Epithelial cell of umbilical artery (primary cell): ENCODE data around the gene METTL14. TPM values are rescaled to one million over a fixed set of nuclear protein-coding genes. Genes with fewer than 3 reads are reported as not detected.

ENCODE experiments used
- total RNA-seq: library from RNA; depleted of rRNA; stranded (reverse); fragments of >200 nt; gene quantifications from 2 replicates; pipeline ENCODE4 v1.2.3, GENCODE V29; 2014

Gene METTL14
- total RNA-seq = 16.7 and 49.0 TPM in 2 replicates

GRCh38 chr4:118684873-118685811 is at the start of gene METTL14:
Gene METTL14, plus strand, starts transcription at chr4:118685392. Its CDS starts 143 bp downstream, at chr4:118685535.

Other genes starting within 250 kb of the METTL14 start
- 45.4 and 51.3 TPM in 2 replicates for gene SEC24D, start 150.7 kb downstream of the METTL14 start, total RNA-seq
- gene SYNPO2, start 203.5 kb downstream of the METTL14 start, total RNA-seq = under 0.01 and 0.61 TPM in 2 replicates